ENCODE data around the gene UAP1L1. TPM values are rescaled to one million over a fixed set of nuclear protein-coding genes. Genes with fewer than 3 reads are reported as not detected.
A peak's percentile ranks its signal among the peaks of the same experiment; 100 is the strongest.

Gene UAP1L1
- total RNA-seq, 2 experiments from 2014 or later = 49.8 to 50.1 TPM

- Mint-ChIP-seq H3K27me3 (peaks cover 20% of the 10 kb centered on the region), H3K4me1 (ENCODE audit: low read depth) (no peaks in the 10 kb centered on the region), H3K27ac (no peak within 1 kb of the TSS), H3K4me3 (no peak within 1 kb of the TSS), H3K36me3 (ENCODE audit: low read depth) (no peaks in the 10 kb centered on the region), H3K9me3 (no peaks in the 10 kb centered on the region)
- ATAC-seq (peak; percentile 66), DNase-seq (peak; percentile 58)
- ChIA-PET POLR2A (interaction anchor here (1.3 to 1.7 kb wide), 2 partner anchors 17 to 27 kb away, joined by 3 to 5 read pairs; no protein-coding TSS in a partner anchor), CTCF (interaction anchor here (2.3 to 3.1 kb wide), 3 partner anchors 13 to 22 kb away, joined by 5 to 20 read pairs (median 11); partner anchors contain the start of gene UAP1L1)
- no peak for TF ChIP-seq CTCF (IDR thresholded peaks at IDR 0.05)
- intact Hi-C loops (cut with micrococcal nuclease) = no loop called here
Observed at GRCh38 chr9:137053944-137054931, 23.1 kb upstream of the UAP1L1 start, which contains the start of gene ENTPD2. TSS of gene ENTPD2 (minus strand) at chr9:137054061. CDS start at chr9:137053997, 64 bp downstream.

GRCh38 chr9:137054932-137055384 lies 22.4 kb upstream of the UAP1L1 start:
- no peak for TF ChIP-seq CTCF (IDR thresholded peaks at IDR 0.05)
- Mint-ChIP-seq H3K4me1 (ENCODE audit: low read depth) (no peaks in the 10 kb centered on the region), H3K36me3 (ENCODE audit: low read depth) (no peaks in the 10 kb centered on the region), H3K4me3 (no peak overlapping the region), H3K27ac (no peak overlapping the region), H3K9me3 (no peaks in the 10 kb centered on the region), H3K27me3 (peaks cover 13% of the 10 kb centered on the region)
- ChIA-PET CTCF (interaction anchor here (1.2 to 3.1 kb wide), 4 partner anchors 8 to 20 kb away, joined by 5 to 20 read pairs (median 9); partner anchors contain the start of gene NPDC1), POLR2A (interaction anchor here (1.1 to 1.7 kb wide), 2 partner anchors 8 to 16 kb away, joined by 3 to 5 read pairs; no protein-coding TSS in a partner anchor)
- no peak for ATAC-seq
- intact Hi-C loops (cut with micrococcal nuclease) = no loop called here
- no peak for DNase-seq

- Mint-ChIP-seq H3K4me1 (ENCODE audit: low read depth) (no peaks in the 10 kb centered on the region), H3K9me3 (no peaks in the 10 kb centered on the region), H3K27me3 (peaks cover 7% of the 10 kb centered on the region), H3K36me3 (ENCODE audit: low read depth) (no peaks in the 10 kb centered on the region), H3K4me3 (no peak overlapping the region), H3K27ac (no peak overlapping the region)
- ChIA-PET POLR2A (interaction anchor here (0.8 to 1.7 kb wide), 4 partner anchors 9 to 16 kb away, joined by 3 to 5 read pairs (median 3); partner anchors contain the start of gene SAPCD2), CTCF (interaction anchor here (1.2 to 3.1 kb wide), 4 partner anchors 9 to 21 kb away, joined by 5 to 20 read pairs (median 9); partner anchors contain the start of gene NPDC1)
- no peak for DNase-seq
- ATAC-seq = no peak
- intact Hi-C loops (cut with micrococcal nuclease) = no loop called here
- TF ChIP-seq CTCF (IDR thresholded peaks at IDR 0.05) = no peak
Observed at GRCh38 chr9:137055385-137056364, 21.6 kb upstream of the UAP1L1 start.

- DNase-seq = no peak
- H3K36me3 Mint-ChIP-seq (ENCODE audit: low read depth) = no peaks in the 10 kb centered on the region
- ATAC-seq = no peak
- no peak overlapping the region for H3K27ac Mint-ChIP-seq
- ChIA-PET CTCF (interaction anchor here (2.3 to 4.4 kb wide), 3 partner anchors 11 to 22 kb away, joined by 11 to 30 read pairs (median 20); partner anchors contain the start of gene SAPCD2), POLR2A (no interaction called here)
- no peak overlapping the region for H3K4me3 Mint-ChIP-seq
- no peaks in the 10 kb centered on the region for H3K9me3 Mint-ChIP-seq
- no peaks in the 10 kb centered on the region for H3K4me1 Mint-ChIP-seq (ENCODE audit: low read depth)
- intact Hi-C loops (cut with micrococcal nuclease) = no loop called here
- H3K27me3 Mint-ChIP-seq = peaks cover 7% of the 10 kb centered on the region
- TF ChIP-seq CTCF (IDR thresholded peaks at IDR 0.05) = no peak
Observed at GRCh38 chr9:137056739-137057415, 20.4 kb upstream of the UAP1L1 start.

Measured in activated CD8-positive, alpha-beta T cell treated with anti-CD3 and anti-CD28 coated beads for 36 hours (primary cell).